ENCODE data around the gene METTL25.
A peak's percentile ranks its signal among the peaks of the same experiment; 100 is the strongest.

METTL25 gene

DNA sequence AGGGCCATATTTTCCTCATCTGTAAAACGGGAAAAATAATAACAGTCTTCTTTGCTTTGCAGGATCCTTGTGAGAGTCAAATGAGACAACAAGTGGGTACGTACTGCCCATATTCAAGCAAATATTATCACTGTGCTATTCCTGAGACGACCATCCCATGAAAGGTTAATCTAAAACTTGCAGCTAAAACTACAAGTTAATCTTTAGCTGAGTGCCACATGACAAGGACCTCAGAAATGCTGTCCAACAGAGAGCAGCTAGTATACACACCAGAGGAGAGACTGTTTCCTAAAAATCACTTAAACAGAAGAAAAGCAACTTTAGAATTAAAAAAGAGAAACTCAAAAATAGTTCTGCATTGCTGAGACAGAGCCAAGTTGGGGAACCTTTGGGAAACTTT lies 165.7 kb downstream of the METTL25 start:
- H3K9ac ChIP-seq, result no peak overlapping the region

DNA sequence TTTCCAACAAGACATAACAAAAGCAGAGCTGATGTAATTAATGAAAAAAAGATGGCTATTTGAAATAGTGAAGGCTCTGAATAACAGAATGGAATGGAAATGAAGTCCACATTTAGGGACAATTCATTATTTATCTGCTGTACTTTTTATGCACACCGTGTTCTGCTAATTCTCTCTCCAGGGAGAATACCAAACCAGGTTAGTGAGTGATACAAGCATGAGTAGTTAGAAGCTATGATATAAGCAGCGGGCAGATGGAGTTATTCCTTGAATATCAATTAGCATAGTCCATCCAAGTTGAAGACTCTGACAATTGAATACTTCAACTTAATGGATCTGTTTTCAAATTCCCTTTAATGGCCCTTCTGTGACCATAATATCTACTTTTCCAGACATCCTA lies 166.3 kb downstream of the METTL25 start:
- Histone ChIP-seq H3K4me1 (ENCODE audit: low read depth, poor library complexity, severe bottlenecking) (peaks cover 1% of the 10 kb centered on the region), H4K20me1 (ENCODE audit: insufficient read depth) (no peaks in the 10 kb centered on the region), H3K36me3 (ENCODE audit: insufficient read depth) (no peaks in the 10 kb centered on the region), H3K9ac (no peak overlapping the region), H3K4me3 (IDR thresholded peaks at IDR 0.05; ENCODE audit: insufficient read depth, low read depth, low read length) (no peak overlapping the region), H2AFZ (ENCODE audit: low read depth) (no peak overlapping the region), H3K79me2 (ENCODE audit: insufficient read depth, low read depth) (no peaks in the 10 kb centered on the region), H3K27me3 (ENCODE audit: insufficient read depth, low read depth) (no peaks in the 10 kb centered on the region), H3K4me2 (no peak overlapping the region), H3K27ac (no peak overlapping the region)
- TF ChIP-seq, protein P1, sequence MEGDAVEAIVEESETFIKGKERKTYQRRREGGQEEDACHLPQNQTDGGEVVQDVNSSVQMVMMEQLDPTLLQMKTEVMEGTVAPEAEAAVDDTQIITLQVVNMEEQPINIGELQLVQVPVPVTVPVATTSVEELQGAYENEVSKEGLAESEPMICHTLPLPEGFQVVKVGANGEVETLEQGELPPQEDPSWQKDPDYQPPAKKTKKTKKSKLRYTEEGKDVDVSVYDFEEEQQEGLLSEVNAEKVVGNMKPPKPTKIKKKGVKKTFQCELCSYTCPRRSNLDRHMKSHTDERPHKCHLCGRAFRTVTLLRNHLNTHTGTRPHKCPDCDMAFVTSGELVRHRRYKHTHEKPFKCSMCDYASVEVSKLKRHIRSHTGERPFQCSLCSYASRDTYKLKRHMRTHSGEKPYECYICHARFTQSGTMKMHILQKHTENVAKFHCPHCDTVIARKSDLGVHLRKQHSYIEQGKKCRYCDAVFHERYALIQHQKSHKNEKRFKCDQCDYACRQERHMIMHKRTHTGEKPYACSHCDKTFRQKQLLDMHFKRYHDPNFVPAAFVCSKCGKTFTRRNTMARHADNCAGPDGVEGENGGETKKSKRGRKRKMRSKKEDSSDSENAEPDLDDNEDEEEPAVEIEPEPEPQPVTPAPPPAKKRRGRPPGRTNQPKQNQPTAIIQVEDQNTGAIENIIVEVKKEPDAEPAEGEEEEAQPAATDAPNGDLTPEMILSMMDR (conservative IDR thresholded peaks at IDR 0.05; ENCODE audit: low read depth, low read length), result no peak

More for the DNA sequence above, 165.7 kb downstream of the METTL25 start:
- Histone ChIP-seq H2AFZ (ENCODE audit: low read depth) (no peak overlapping the region), H3K79me2 (ENCODE audit: insufficient read depth, low read depth) (no peaks in the 10 kb centered on the region), H3K4me1 (ENCODE audit: low read depth, poor library complexity, severe bottlenecking) (peaks cover 4% of the 10 kb centered on the region), H4K20me1 (ENCODE audit: insufficient read depth) (no peaks in the 10 kb centered on the region), H3K27me3 (ENCODE audit: insufficient read depth, low read depth) (no peaks in the 10 kb centered on the region), H3K27ac (no peak overlapping the region), H3K4me3 (IDR thresholded peaks at IDR 0.05; ENCODE audit: insufficient read depth, low read depth, low read length) (no peak overlapping the region), H3K36me3 (ENCODE audit: insufficient read depth) (no peaks in the 10 kb centered on the region), H3K4me2 (no peak overlapping the region)
- TF ChIP-seq, protein P1 (conservative IDR thresholded peaks at IDR 0.05; ENCODE audit: low read depth, low read length), result no peak

GRCh38 chr12:82525616-82526015 lies 167.3 kb downstream of the METTL25 start:
- Histone ChIP-seq H3K27me3 (ENCODE audit: insufficient read depth, low read depth) (no peaks in the 10 kb centered on the region), H3K79me2 (ENCODE audit: insufficient read depth, low read depth) (no peaks in the 10 kb centered on the region), H3K4me2 (no peak overlapping the region), H2AFZ (ENCODE audit: low read depth) (no peak overlapping the region), H3K9ac (no peak overlapping the region), H4K20me1 (ENCODE audit: insufficient read depth) (no peaks in the 10 kb centered on the region), H3K36me3 (ENCODE audit: insufficient read depth) (no peaks in the 10 kb centered on the region), H3K4me3 (IDR thresholded peaks at IDR 0.05; ENCODE audit: insufficient read depth, low read depth, low read length) (no peak overlapping the region), H3K4me1 (ENCODE audit: low read depth, poor library complexity, severe bottlenecking) (no peaks in the 10 kb centered on the region), H3K27ac (no peak overlapping the region)
- TF ChIP-seq, protein P1 (conservative IDR thresholded peaks at IDR 0.05; ENCODE audit: low read depth, low read length), result no peak

GRCh38 chr12:82527165-82527780 lies 168.9 kb downstream of the METTL25 start:
- no peaks in the 10 kb centered on the region for H3K79me2 ChIP-seq (ENCODE audit: insufficient read depth, low read depth)
- no peaks in the 10 kb centered on the region for H3K36me3 ChIP-seq (ENCODE audit: insufficient read depth)
- no peaks in the 10 kb centered on the region for H4K20me1 ChIP-seq (ENCODE audit: insufficient read depth)
- TF ChIP-seq, protein P1 (conservative IDR thresholded peaks at IDR 0.05; ENCODE audit: low read depth, low read length), result peak; percentile 98
- no peak overlapping the region for H2AFZ ChIP-seq (ENCODE audit: low read depth)
- H3K27me3 ChIP-seq (ENCODE audit: insufficient read depth, low read depth), result no peaks in the 10 kb centered on the region
- H3K4me2 ChIP-seq, result no peak overlapping the region
- no peaks in the 10 kb centered on the region for H3K4me1 ChIP-seq (ENCODE audit: low read depth, poor library complexity, severe bottlenecking)
- no peak overlapping the region for H3K4me3 ChIP-seq (IDR thresholded peaks at IDR 0.05; ENCODE audit: insufficient read depth, low read depth, low read length)
- no peak overlapping the region for H3K27ac ChIP-seq
- no peak overlapping the region for H3K9ac ChIP-seq

All from KMS-11 (cell line).